ENCODE results near the gene HDGFL2.

DNA sequence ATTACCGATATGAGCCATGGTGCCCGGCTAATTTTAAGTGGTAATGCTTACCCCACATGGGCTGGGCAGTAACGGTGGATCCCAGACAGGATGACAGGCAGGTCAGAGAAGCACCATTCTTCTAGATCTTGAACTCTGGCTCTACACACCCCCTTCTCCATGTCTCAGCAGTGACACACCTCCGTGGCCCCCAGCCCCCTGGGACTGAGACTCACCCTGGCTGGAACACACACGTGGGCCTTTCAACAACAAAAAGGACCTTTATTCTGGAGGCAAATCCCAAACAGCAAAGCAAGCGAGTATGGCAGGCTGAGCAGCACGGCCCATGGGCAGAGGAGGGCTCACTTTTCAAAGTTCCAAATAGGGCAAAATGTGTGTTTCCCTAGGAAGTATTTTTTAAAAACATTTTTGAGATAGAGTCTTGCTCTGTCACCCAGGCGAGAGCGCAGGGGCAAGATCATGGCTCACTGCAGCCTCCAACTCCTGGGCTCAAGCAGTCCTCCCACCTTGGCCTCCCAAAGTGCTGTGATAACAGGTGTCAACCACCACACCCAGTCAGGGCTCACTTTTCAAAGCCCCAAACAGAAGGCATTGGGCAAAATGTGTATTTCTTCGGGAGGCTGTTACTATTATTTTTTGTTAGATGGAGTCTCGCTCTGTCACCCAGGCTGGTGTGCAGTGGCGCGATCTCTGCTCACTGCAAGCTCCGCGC is 50.4 kb downstream of the HDGFL2 start:
- TF ChIP-seq, protein P1, sequence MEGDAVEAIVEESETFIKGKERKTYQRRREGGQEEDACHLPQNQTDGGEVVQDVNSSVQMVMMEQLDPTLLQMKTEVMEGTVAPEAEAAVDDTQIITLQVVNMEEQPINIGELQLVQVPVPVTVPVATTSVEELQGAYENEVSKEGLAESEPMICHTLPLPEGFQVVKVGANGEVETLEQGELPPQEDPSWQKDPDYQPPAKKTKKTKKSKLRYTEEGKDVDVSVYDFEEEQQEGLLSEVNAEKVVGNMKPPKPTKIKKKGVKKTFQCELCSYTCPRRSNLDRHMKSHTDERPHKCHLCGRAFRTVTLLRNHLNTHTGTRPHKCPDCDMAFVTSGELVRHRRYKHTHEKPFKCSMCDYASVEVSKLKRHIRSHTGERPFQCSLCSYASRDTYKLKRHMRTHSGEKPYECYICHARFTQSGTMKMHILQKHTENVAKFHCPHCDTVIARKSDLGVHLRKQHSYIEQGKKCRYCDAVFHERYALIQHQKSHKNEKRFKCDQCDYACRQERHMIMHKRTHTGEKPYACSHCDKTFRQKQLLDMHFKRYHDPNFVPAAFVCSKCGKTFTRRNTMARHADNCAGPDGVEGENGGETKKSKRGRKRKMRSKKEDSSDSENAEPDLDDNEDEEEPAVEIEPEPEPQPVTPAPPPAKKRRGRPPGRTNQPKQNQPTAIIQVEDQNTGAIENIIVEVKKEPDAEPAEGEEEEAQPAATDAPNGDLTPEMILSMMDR (IDR thresholded peaks at IDR 0.05) = no peak
- TF ChIP-seq POLR2A (IDR thresholded peaks at IDR 0.05) = no peak

All from breast epithelium (tissue), 3 donors.